ENCODE results near the gene DOCK9.

DNA sequence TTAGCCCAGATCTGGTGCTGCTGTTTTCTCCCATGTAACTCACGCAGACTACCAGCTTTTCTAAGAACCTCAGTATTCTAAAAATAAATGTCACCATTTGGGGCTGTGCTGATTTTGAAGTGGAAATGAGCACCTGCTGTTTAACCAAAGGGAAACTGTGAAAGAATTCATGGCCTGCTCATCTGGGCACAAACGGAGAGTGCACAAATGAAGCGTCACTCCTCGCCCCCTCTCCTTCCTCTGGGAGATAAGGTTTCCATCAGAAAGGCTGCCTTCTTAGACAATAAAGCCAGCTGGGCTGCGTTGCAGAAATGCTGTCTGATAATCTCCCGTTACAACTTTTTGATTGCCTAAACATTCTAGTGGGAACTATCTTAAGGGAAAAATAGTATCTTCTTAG is 151.7 kb downstream of the DOCK9 start:
- TF ChIP-seq, protein P1, sequence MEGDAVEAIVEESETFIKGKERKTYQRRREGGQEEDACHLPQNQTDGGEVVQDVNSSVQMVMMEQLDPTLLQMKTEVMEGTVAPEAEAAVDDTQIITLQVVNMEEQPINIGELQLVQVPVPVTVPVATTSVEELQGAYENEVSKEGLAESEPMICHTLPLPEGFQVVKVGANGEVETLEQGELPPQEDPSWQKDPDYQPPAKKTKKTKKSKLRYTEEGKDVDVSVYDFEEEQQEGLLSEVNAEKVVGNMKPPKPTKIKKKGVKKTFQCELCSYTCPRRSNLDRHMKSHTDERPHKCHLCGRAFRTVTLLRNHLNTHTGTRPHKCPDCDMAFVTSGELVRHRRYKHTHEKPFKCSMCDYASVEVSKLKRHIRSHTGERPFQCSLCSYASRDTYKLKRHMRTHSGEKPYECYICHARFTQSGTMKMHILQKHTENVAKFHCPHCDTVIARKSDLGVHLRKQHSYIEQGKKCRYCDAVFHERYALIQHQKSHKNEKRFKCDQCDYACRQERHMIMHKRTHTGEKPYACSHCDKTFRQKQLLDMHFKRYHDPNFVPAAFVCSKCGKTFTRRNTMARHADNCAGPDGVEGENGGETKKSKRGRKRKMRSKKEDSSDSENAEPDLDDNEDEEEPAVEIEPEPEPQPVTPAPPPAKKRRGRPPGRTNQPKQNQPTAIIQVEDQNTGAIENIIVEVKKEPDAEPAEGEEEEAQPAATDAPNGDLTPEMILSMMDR (IDR thresholded peaks at IDR 0.05; ENCODE audit: low read length): no peak
- TF ChIP-seq EZH2 (IDR thresholded peaks at IDR 0.05; ENCODE audit: borderline replicate concordance, low read length): no peak
